Measurements from ENCODE around the gene SLC7A6OS.

SLC7A6OS gene

GRCh38 chr16:68264128-68265077 lies 46.3 kb downstream of the SLC7A6OS start, which contains the start of gene SLC7A6:
TSS of gene SLC7A6 (plus strand) at chr16:68264526. CDS start at chr16:68274727, 10,201 bp downstream.
- Mint-ChIP-seq H3K27me3 (no peaks in the 10 kb centered on the region), H3K4me1 (peaks cover 54% of the 10 kb centered on the region), H3K9me3 (no peaks in the 10 kb centered on the region), H3K36me3 (peaks cover 5% of the 10 kb centered on the region), H3K4me3 (peak within 1 kb of the TSS; percentile 97), H3K27ac (peak within 1 kb of the TSS; percentile 99)

GRCh38 chr16:68263559-68264127 lies 47.1 kb downstream of the SLC7A6OS start:
- peaks cover 48% of the 10 kb centered on the region for H3K4me1 Mint-ChIP-seq
- H3K27ac Mint-ChIP-seq: peak overlapping the region; percentile 99
- H3K36me3 Mint-ChIP-seq: peaks cover 5% of the 10 kb centered on the region
- no peaks in the 10 kb centered on the region for H3K9me3 Mint-ChIP-seq
- peak overlapping the region; percentile 97 for H3K4me3 Mint-ChIP-seq
- H3K27me3 Mint-ChIP-seq: no peaks in the 10 kb centered on the region

GRCh38 chr16:68259007-68259825 lies 51.5 kb downstream of the SLC7A6OS start:
- H3K4me1 Mint-ChIP-seq: peaks cover 30% of the 10 kb centered on the region
- no peak overlapping the region for H3K27ac Mint-ChIP-seq
- no peaks in the 10 kb centered on the region for H3K27me3 Mint-ChIP-seq
- H3K36me3 Mint-ChIP-seq: no peaks in the 10 kb centered on the region
- H3K4me3 Mint-ChIP-seq: no peak overlapping the region
- H3K9me3 Mint-ChIP-seq: no peaks in the 10 kb centered on the region

- Mint-ChIP-seq H3K4me1 (peaks cover 21% of the 10 kb centered on the region), H3K27ac (no peak overlapping the region), H3K4me3 (no peak overlapping the region), H3K9me3 (no peaks in the 10 kb centered on the region), H3K27me3 (no peaks in the 10 kb centered on the region), H3K36me3 (no peaks in the 10 kb centered on the region)
Observed at GRCh38 chr16:68257906-68258800, 52.6 kb downstream of the SLC7A6OS start.

- Mint-ChIP-seq H3K9me3 (no peaks in the 10 kb centered on the region), H3K27ac (no peak overlapping the region), H3K4me3 (no peak overlapping the region), H3K4me1 (peaks cover 18% of the 10 kb centered on the region), H3K36me3 (no peaks in the 10 kb centered on the region), H3K27me3 (no peaks in the 10 kb centered on the region)
Observed at GRCh38 chr16:68257251-68257905, 53.4 kb downstream of the SLC7A6OS start.

- H3K4me3 Mint-ChIP-seq: no peak overlapping the region
- H3K36me3 Mint-ChIP-seq: peaks cover 2% of the 10 kb centered on the region
- peaks cover 10% of the 10 kb centered on the region for H3K4me1 Mint-ChIP-seq
- no peaks in the 10 kb centered on the region for H3K27me3 Mint-ChIP-seq
- H3K9me3 Mint-ChIP-seq: no peaks in the 10 kb centered on the region
- no peak overlapping the region for H3K27ac Mint-ChIP-seq
Observed at GRCh38 chr16:68255712-68256111, 55.0 kb downstream of the SLC7A6OS start.

GRCh38 chr16:68253721-68254120 lies 57.0 kb downstream of the SLC7A6OS start:
- Mint-ChIP-seq H3K36me3 (peaks cover 2% of the 10 kb centered on the region), H3K9me3 (no peaks in the 10 kb centered on the region), H3K27me3 (no peaks in the 10 kb centered on the region), H3K4me3 (no peak overlapping the region), H3K4me1 (peaks cover 10% of the 10 kb centered on the region), H3K27ac (no peak overlapping the region)

GRCh38 chr16:68252383-68252782 lies 58.4 kb downstream of the SLC7A6OS start:
- Mint-ChIP-seq H3K36me3 (peaks cover 2% of the 10 kb centered on the region), H3K27ac (no peak overlapping the region), H3K4me3 (no peak overlapping the region)

GRCh38 chr16:68251832-68252231 lies 58.9 kb downstream of the SLC7A6OS start:
- H3K36me3 Mint-ChIP-seq: peaks cover 2% of the 10 kb centered on the region
- no peak overlapping the region for H3K27ac Mint-ChIP-seq
- peaks cover 3% of the 10 kb centered on the region for H3K4me1 Mint-ChIP-seq
- no peak overlapping the region for H3K4me3 Mint-ChIP-seq
- H3K9me3 Mint-ChIP-seq: no peaks in the 10 kb centered on the region
- H3K27me3 Mint-ChIP-seq: no peaks in the 10 kb centered on the region

More at GRCh38 chr16:68252383-68252782, 58.4 kb downstream of the SLC7A6OS start:
- no peaks in the 10 kb centered on the region for H3K9me3 Mint-ChIP-seq
- peaks cover 3% of the 10 kb centered on the region for H3K4me1 Mint-ChIP-seq
- H3K27me3 Mint-ChIP-seq: no peaks in the 10 kb centered on the region

GRCh38 chr16:68250951-68251350 lies 59.8 kb downstream of the SLC7A6OS start:
- no peak overlapping the region for H3K27ac Mint-ChIP-seq
- no peaks in the 10 kb centered on the region for H3K27me3 Mint-ChIP-seq
- no peak overlapping the region for H3K4me3 Mint-ChIP-seq
- peaks cover 12% of the 10 kb centered on the region for H3K4me1 Mint-ChIP-seq
- no peaks in the 10 kb centered on the region for H3K9me3 Mint-ChIP-seq
- peaks cover 2% of the 10 kb centered on the region for H3K36me3 Mint-ChIP-seq

- Mint-ChIP-seq H3K27me3 (no peaks in the 10 kb centered on the region), H3K9me3 (no peaks in the 10 kb centered on the region), H3K4me3 (no peak overlapping the region), H3K4me1 (peaks cover 24% of the 10 kb centered on the region), H3K36me3 (peaks cover 2% of the 10 kb centered on the region), H3K27ac (peak overlapping the region; percentile 46)
Observed at GRCh38 chr16:68249371-68249770, 61.4 kb downstream of the SLC7A6OS start.
